22Rv1 (cell line): ENCODE data around the gene CARD16.
"Not testable (repeated sequence)": the region's sequence is repeated elsewhere in the genome, so short reads cannot be mapped to it uniquely, and the experiment has no call there.

ENCODE experiments used
- H3K27ac ChIP-seq: fragments of 450-650 bp; 2 replicates; pipeline ENCODE4 v1.5.1; 2017
- ZFX ChIP-seq: fragments of 450-650 bp; IDR thresholded peaks from 2 replicates; pipeline ENCODE4 v1.6.1; 2017; ENCODE audit warnings: antibody characterized with exemption, borderline replicate concordance
- TF ChIP-seq, protein P1 (sequence below): fragments of 450-650 bp; IDR thresholded peaks from 2 replicates; pipeline ENCODE4 v1.5.1; 2017; ENCODE audit warnings: mild to moderate bottlenecking

Gene CARD16

DNA sequence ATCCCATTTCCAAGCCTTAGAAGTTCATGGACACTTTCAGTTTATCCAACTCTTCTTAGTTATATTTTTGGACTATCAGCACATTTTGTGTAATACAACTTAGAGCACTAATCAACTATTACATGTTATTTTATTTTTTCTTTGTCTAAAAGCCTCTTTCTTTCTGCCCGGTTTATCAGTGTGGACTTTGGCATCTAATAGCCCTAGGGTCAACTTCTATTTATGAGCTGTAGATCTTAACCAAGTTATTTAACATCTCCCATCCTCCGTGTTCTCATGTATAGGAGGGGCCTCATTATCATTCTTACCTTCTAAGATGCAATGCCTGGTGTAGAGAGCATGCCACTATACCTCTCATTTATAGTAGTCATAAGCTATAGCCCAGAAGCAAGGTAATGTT is 4.4 kb downstream of the CARD16 start:
- TF ChIP-seq ZFX = no peak
- TF ChIP-seq, protein P1, sequence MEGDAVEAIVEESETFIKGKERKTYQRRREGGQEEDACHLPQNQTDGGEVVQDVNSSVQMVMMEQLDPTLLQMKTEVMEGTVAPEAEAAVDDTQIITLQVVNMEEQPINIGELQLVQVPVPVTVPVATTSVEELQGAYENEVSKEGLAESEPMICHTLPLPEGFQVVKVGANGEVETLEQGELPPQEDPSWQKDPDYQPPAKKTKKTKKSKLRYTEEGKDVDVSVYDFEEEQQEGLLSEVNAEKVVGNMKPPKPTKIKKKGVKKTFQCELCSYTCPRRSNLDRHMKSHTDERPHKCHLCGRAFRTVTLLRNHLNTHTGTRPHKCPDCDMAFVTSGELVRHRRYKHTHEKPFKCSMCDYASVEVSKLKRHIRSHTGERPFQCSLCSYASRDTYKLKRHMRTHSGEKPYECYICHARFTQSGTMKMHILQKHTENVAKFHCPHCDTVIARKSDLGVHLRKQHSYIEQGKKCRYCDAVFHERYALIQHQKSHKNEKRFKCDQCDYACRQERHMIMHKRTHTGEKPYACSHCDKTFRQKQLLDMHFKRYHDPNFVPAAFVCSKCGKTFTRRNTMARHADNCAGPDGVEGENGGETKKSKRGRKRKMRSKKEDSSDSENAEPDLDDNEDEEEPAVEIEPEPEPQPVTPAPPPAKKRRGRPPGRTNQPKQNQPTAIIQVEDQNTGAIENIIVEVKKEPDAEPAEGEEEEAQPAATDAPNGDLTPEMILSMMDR = no peak
- H3K27ac ChIP-seq = no peak overlapping the region

DNA sequence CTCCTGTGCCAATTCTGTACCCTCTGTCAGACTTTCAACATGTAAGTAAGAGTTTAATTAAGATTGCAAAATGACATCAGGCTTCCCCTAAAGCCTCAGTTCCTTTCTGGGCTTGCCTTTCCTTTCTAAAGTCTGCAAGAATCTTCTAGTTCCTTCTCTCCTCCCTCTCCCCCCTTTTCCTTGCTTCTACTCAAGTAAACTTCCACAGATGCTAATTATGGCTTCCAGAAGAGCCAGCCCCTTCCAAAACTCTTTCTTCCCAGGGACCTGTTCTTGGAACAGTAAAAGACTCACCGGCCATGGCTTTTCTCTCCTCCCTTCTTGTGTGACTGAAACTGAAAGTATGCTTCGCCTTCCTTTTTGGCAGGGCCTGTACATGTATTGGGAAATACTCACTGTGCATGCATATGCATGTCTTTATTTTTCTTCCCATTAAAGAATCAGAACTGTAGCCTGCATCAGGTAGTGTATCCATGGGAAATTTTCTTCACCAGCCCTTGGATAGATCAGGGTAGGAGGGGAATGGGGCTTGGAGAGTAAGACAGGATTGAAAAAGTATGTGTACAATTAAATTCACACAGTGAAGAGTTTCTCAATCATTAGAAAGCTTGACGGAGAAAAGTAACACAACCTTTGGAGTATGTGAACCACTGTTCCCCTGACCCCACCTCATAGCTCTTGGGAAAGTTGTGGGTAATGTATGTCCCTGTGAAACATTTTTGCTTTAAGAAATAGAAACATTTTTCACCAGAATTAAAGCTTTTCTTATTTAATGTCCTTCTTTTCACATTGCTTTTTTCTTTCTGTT is 10.1 kb downstream of the CARD16 start, which contains the start of gene CASP1:
Gene CASP1 (minus strand): TSS at position 332 of the 808 bp plus-strand sequence. CDS start 31 bp downstream, at position 301.
- no peak within 1 kb of the TSS for H3K27ac ChIP-seq
- TF ChIP-seq, protein P1 = no peak
- TF ChIP-seq ZFX = no peak

DNA sequence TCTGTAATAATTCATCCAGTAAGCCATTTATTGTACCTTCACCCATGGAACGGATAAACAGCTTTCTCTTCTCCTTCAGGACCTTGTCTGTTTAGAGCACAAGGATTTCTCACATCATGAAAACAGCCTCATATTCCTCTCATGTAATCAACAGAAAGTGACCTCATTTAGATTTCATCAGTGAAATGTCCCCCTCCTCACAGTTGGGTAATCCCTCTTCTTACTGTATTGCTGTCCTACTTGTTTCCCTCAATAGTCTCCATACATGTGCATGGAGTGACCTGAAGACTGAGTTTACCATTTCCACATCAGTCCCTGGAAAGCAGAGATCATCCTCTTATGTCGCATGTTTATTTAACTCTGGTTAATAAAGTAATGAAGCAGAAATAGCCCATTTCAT is 10.7 kb downstream of the CARD16 start:
- not testable (repeated sequence) for H3K27ac ChIP-seq

DNA sequence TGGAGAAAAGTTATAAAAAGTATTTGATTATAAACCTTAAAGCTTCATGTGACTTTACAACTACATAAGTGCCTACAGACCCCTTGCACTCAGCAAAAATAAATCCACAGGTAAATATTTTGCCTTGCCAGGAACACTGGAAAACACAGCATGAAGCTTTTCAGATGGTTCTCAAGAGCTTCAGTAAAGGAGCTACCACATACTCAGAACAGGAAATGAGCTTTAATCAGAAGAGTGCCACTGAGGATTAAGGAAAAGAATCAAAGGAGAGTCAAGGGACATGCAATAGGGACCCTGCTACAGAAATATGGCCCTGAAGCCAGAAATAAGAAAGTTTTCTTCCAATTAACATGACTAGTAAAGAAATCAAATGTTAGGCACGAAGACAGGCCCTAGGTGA is 11.4 kb downstream of the CARD16 start:
- no peak overlapping the region for H3K27ac ChIP-seq
- no peak for TF ChIP-seq ZFX
- TF ChIP-seq, protein P1 = no peak

DNA sequence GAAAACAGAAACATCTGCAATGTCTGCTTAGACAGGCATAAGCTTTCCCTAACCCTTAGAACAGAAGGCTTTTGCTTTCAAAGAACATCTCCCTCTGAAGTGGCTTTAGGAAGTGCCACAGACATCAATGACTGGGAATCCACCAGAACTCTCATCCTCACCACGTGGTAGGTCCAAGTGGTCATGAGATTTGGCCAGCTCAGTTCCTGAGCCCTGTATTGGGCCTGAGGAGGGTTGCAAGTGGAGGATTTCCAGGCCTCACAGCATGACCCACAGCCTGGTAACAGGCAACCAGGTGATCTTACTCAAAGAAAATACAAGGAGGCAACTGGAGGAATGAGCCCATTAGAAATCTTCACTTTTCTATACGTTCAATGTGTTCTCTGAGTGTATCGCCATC is 11.8 kb downstream of the CARD16 start:
- TF ChIP-seq ZFX = no peak
- TF ChIP-seq, protein P1 = no peak
- no peak overlapping the region for H3K27ac ChIP-seq

DNA sequence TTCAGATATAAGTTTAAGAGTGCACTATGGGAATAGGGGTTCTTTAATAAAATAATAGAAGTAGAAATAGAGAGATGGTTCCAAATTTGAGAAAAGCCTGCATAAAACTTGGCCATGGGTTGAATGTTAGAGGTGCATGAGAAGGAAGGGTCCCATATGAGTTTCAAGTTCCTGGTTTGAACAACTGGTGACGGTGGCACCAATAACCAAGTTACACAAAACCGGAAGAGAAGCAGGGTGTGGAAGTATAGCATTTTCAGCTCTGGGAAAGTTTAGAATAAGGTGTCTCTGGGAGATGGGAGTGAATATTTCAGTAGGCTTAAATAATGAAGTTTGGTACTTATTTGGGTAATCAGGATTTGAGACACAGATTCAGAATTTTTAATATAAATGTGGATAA is 12.6 kb downstream of the CARD16 start:
- no peak for TF ChIP-seq ZFX

DNA sequence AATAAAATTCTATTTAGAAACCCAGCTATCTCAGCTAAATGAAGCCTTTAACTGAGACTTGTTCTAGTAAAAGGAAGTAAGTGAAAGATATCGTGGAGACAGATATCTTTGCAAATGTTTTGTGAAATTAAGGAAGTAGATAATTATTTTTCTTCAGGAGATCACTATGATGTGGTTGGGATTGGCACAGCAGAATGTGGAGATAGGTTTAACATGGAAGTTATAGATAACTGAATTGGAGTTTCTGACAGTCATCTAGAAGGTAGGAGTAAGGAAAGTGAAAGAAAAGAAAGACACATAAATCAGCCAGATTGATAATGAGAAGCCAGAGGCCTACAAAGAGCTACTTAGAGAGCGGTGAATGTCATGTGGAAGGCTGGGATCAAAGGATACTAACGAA is 17.5 kb downstream of the CARD16 start:
- H3K27ac ChIP-seq = no peak overlapping the region

More for the DNA sequence above, 12.6 kb downstream of the CARD16 start:
- H3K27ac ChIP-seq = no peak overlapping the region

DNA sequence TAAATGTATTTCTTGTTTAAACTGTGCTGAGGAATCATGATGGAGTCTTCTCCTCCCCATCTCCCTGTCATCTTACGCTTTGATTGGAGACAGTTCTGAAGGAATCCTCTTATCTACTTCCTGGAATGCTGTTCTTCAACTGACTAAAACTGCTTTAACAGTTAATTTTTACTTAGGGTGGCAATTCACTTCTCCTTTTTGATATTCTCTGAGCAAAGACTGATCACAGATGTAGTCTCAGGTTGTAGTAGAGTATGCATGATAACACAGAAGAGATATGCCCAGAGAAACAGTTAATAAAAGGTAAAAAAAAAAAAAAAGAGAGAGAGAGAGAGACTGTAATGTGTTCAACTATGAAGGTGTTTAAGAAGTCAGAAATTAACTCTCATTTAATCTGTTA is 20.7 kb downstream of the CARD16 start:
- H3K27ac ChIP-seq = no peak overlapping the region
- TF ChIP-seq, protein P1 = no peak
- TF ChIP-seq ZFX = no peak

More for the DNA sequence above, 17.5 kb downstream of the CARD16 start:
- no peak for TF ChIP-seq ZFX
- TF ChIP-seq, protein P1 = no peak
